Lower leg skin (tissue), 3 donors: Measurements from ENCODE around the gene ARAP1.

ENCODE experiments used
- POLR2A ChIP-seq, 2 donors: fragments of 450-650 bp; IDR thresholded peaks; one replicate each; pipeline ENCODE4 v1.6.1; 2016 to 2017; ENCODE audit warnings: antibody characterized with exemption in 2 of 2, mild to moderate bottlenecking in 1 of 2, moderate library complexity in 1 of 2
- TF ChIP-seq, protein P1 (sequence below), 3 donors: fragments of 450-650 bp; IDR thresholded peaks; one replicate each; pipeline ENCODE4 v1.5.1; 2016; ENCODE audit warnings: antibody characterized with exemption in 3 of 3, mild to moderate bottlenecking in 3 of 3, moderate library complexity in 2 of 3

DNA sequence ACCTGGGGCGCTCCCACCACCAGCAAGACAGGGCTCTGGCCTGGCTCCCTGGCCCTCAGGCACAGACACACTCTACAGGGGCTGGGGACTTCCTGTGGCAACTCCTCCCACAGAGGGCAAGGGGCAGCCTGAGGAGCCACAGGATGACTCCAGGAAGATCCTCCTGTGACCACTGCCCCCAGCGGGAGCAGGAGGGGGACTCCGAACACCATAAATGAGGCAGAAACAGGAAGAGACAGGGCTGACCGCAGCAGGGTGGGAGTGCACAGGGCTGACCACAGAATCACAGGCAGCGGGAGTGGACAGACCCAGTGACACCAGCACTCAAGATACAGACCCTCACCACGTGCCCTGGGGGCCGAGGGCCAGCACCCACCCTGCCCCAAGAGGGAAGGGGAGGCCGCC lies 10.8 kb downstream of the ARAP1 start:
- TF ChIP-seq, protein P1, sequence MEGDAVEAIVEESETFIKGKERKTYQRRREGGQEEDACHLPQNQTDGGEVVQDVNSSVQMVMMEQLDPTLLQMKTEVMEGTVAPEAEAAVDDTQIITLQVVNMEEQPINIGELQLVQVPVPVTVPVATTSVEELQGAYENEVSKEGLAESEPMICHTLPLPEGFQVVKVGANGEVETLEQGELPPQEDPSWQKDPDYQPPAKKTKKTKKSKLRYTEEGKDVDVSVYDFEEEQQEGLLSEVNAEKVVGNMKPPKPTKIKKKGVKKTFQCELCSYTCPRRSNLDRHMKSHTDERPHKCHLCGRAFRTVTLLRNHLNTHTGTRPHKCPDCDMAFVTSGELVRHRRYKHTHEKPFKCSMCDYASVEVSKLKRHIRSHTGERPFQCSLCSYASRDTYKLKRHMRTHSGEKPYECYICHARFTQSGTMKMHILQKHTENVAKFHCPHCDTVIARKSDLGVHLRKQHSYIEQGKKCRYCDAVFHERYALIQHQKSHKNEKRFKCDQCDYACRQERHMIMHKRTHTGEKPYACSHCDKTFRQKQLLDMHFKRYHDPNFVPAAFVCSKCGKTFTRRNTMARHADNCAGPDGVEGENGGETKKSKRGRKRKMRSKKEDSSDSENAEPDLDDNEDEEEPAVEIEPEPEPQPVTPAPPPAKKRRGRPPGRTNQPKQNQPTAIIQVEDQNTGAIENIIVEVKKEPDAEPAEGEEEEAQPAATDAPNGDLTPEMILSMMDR (IDR thresholded peaks at IDR 0.05), result no peak
- no peak for TF ChIP-seq POLR2A (IDR thresholded peaks at IDR 0.05)
